Heart left ventricle (tissue), 13 donors: ENCODE data around the gene E2F7.

Experiments
- CTCF ChIP-seq, 12 donors: fragments of 200-600 bp; sonication (generic) in 4 of 12; IDR thresholded peaks; one replicate each; pipeline versions ENCODE4 v1.5.0 to v1.8.0; 2018 to 2022; ENCODE audit warnings: antibody characterized with exemption in 12 of 12, mild to moderate bottlenecking in 5 of 12
- POLR2A ChIP-seq, 2 donors: fragments of 450-650 bp; IDR thresholded peaks; one replicate each; pipeline ENCODE4 v1.6.1; 2017; ENCODE audit warnings: antibody characterized with exemption in 2 of 2, mild to moderate bottlenecking in 2 of 2, moderate library complexity in 2 of 2
- donor health status: ischemic (EF 13 %, LVEDD 7.1; RV severe dilation, severe dysfunction).
- donor health status: DM: no; HTN: yes; CAD: no.
- donor health status: DM: no; HTN: no; CAD: no.
- donor health status: ischemic (EF 25% LVEDD 6.9; RV normal size, moderate dysfunction).
- donor health status: ischemic (EF 25% LVEDD 5.7; RV mildly dilated, moderate dysfunction).
- donor health status: ischemic (EF 35%, LVEDD 5.7; RV mildly dilated, moderate dysfunction).
- donor health status: nonischemic (EF 11% LVEDD 7.7; RV severe dilation, severe dysfunction).
- donor health status: DM: yes; HTN: yes; CAD: no.
- donor health status: PGD.
- donor health status: ischemic (EF 29% LVEDD 5.4; RV normal size, mild dysfunction).
- donor health status: nonischemic (EF 23%, LVEDD 6.1; RV moderate dilation, normal function).

GRCh38 chr12:77058740-77059139 is 6.6 kb downstream of the E2F7 start:
- TF ChIP-seq CTCF (IDR thresholded peaks at IDR 0.05), result no peak
- no peak for TF ChIP-seq POLR2A (IDR thresholded peaks at IDR 0.05)
